ENCODE results near the gene PDIK1L. TPM values are rescaled to one million over a fixed set of nuclear protein-coding genes. Genes with fewer than 3 reads are reported as not detected.
A peak's percentile ranks its signal among the peaks of the same experiment; 100 is the strongest.

PDIK1L gene
- total RNA-seq, 1 donor, result 6.5 TPM

DNA sequence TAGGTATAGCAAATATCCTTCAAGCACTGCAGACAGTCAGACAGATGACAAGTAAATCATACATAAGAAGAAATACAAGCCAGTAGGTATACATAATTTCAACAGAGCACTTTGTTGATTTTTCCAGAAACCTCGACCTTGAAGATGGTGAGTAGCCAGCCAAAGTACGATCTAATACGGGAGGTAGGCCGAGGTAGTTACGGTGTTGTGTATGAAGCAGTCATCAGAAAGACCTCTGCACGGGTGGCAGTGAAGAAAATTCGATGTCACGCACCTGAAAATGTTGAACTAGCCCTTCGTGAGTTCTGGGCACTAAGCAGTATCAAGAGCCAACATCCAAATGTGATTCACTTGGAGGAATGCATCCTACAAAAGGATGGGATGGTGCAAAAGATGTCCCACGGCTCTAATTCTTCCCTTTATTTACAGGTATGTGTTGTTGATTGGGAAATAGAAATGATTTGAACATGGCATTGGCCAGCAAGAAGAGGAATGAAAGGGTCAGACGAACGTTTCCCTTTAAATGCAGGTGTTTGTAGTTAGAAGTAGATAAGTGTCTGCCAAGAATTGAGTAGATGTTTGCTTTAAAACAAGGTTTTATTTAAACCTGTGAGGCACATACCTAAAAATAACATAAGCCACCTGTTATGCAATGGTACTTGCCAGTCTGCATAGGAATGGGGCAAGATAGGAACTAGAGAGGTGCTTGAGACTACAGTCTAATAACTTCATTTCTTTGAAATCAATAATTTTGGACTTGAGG, 2.7 kb downstream of the PDIK1L start:
- Histone ChIP-seq H4K20me1 (ENCODE audit: insufficient read depth, low read length) (no peaks in the 10 kb centered on the region), H3K79me2 (ENCODE audit: insufficient read depth, low read length) (peaks cover 27% of the 10 kb centered on the region), H3K9me3 (ENCODE audit: low read depth, low read length) (no peaks in the 10 kb centered on the region), H3K4me3 (ENCODE audit: insufficient read depth, low read length) (no peak overlapping the region), H3K4me1 (ENCODE audit: insufficient read depth, low read length) (peaks cover 15% of the 10 kb centered on the region), H3K27me3 (ENCODE audit: insufficient read depth, low read length) (no peaks in the 10 kb centered on the region), H3K36me3 (ENCODE audit: insufficient read depth, low read length) (peaks cover 13% of the 10 kb centered on the region), H2AFZ (ENCODE audit: low read length) (no peak overlapping the region), H3K4me2 (ENCODE audit: insufficient read depth, low read length) (no peak overlapping the region), H3K27ac (ENCODE audit: low read depth, low read length) (no peak overlapping the region)
- DNase-seq (ENCODE audit: insufficient read length, low spot score, missing footprints), result peak; percentile 25
- TF ChIP-seq, protein P1, sequence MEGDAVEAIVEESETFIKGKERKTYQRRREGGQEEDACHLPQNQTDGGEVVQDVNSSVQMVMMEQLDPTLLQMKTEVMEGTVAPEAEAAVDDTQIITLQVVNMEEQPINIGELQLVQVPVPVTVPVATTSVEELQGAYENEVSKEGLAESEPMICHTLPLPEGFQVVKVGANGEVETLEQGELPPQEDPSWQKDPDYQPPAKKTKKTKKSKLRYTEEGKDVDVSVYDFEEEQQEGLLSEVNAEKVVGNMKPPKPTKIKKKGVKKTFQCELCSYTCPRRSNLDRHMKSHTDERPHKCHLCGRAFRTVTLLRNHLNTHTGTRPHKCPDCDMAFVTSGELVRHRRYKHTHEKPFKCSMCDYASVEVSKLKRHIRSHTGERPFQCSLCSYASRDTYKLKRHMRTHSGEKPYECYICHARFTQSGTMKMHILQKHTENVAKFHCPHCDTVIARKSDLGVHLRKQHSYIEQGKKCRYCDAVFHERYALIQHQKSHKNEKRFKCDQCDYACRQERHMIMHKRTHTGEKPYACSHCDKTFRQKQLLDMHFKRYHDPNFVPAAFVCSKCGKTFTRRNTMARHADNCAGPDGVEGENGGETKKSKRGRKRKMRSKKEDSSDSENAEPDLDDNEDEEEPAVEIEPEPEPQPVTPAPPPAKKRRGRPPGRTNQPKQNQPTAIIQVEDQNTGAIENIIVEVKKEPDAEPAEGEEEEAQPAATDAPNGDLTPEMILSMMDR (IDR thresholded peaks at IDR 0.05; ENCODE audit: extremely low read depth, low read depth, low read length), result no peak

DNA sequence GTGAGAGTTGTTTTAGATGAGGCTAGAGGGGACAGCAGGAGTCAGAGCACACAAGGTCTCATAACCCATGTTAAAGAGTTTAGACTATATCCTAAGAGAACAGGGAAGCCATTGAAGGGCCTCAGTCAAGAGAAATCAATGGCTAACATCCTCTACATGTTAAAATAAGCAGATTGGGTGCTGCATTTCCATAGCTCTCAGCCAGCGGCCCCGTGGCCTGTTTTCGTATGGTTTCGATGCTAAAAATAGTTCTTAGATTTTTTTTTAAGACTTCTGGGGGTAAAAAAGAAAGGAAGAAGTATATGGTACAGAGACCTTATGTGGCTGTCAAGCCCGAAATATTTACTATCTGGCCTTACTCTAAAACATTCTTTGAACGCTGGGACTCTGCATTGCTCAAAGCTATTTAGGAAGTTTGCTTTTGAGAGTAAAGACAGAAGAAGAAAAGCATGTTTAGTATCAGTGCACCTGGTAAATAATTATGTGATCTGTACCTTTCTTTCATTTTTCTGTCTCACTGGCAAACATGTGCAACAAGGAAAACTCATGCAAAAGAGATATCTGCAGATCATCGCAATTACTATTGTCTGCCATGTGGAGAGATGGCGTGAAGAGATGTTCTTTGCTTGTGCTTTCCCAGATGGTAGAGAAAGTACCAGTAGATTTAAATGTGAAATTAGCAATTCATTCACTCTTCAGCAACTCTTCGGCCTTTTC, 8.4 kb downstream of the PDIK1L start:
- H3K36me3 ChIP-seq (ENCODE audit: insufficient read depth, low read length), result peaks cover 4% of the 10 kb centered on the region
- H3K9me3 ChIP-seq (ENCODE audit: low read depth, low read length), result no peaks in the 10 kb centered on the region
- H2AFZ ChIP-seq (ENCODE audit: low read length), result no peak overlapping the region
- no peak overlapping the region for H3K27ac ChIP-seq (ENCODE audit: low read depth, low read length)
- H3K27me3 ChIP-seq (ENCODE audit: insufficient read depth, low read length), result no peaks in the 10 kb centered on the region
- H3K79me2 ChIP-seq (ENCODE audit: insufficient read depth, low read length), result peaks cover 3% of the 10 kb centered on the region
- DNase-seq (ENCODE audit: insufficient read length, low spot score, missing footprints), result no peak
- H3K4me1 ChIP-seq (ENCODE audit: insufficient read depth, low read length), result peaks cover 21% of the 10 kb centered on the region
- no peak overlapping the region for H3K4me2 ChIP-seq (ENCODE audit: insufficient read depth, low read length)
- no peaks in the 10 kb centered on the region for H4K20me1 ChIP-seq (ENCODE audit: insufficient read depth, low read length)
- TF ChIP-seq, protein P1 (IDR thresholded peaks at IDR 0.05; ENCODE audit: extremely low read depth, low read depth, low read length), result no peak
- no peak overlapping the region for H3K4me3 ChIP-seq (ENCODE audit: insufficient read depth, low read length)

DNA sequence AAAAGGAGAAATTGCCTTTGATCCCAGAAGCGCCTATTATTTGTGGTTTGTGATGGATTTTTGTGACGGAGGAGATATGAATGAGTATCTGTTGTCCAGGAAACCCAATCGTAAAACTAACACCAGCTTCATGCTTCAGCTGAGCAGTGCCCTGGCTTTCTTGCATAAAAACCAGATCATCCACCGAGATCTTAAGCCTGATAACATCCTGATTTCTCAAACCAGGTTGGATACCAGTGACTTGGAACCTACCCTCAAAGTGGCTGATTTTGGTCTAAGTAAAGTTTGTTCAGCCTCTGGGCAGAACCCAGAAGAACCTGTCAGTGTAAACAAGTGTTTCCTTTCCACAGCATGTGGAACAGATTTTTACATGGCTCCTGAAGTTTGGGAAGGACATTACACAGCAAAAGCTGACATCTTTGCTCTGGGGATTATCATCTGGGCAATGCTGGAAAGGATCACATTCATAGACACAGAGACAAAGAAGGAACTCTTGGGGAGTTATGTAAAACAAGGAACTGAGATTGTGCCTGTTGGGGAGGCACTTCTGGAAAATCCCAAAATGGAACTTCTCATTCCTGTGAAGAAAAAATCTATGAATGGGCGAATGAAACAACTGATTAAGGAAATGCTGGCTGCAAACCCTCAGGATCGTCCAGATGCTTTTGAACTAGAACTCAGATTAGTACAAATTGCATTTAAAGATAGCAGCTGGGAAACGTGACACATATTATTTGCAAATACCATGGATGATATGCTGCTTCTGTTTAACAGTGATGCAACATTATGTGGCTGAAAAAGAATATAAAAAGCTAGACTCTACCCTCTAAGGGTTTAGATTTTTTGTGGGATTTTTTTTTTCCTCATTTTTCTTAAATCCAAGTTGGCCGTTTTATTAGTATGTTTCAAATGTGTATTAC, 10.5 kb downstream of the PDIK1L start:
- Histone ChIP-seq H2AFZ (ENCODE audit: low read length) (no peak overlapping the region), H3K27me3 (ENCODE audit: insufficient read depth, low read length) (no peaks in the 10 kb centered on the region), H4K20me1 (ENCODE audit: insufficient read depth, low read length) (no peaks in the 10 kb centered on the region), H3K27ac (ENCODE audit: low read depth, low read length) (peak overlapping the region; percentile 47), H3K79me2 (ENCODE audit: insufficient read depth, low read length) (peaks cover 3% of the 10 kb centered on the region), H3K4me2 (ENCODE audit: insufficient read depth, low read length) (no peak overlapping the region), H3K36me3 (ENCODE audit: insufficient read depth, low read length) (peaks cover 3% of the 10 kb centered on the region), H3K4me3 (ENCODE audit: insufficient read depth, low read length) (no peak overlapping the region), H3K9me3 (ENCODE audit: low read depth, low read length) (no peaks in the 10 kb centered on the region), H3K4me1 (ENCODE audit: insufficient read depth, low read length) (peaks cover 34% of the 10 kb centered on the region)
- TF ChIP-seq, protein P1 (IDR thresholded peaks at IDR 0.05; ENCODE audit: extremely low read depth, low read depth, low read length), result no peak
- no peak for DNase-seq (ENCODE audit: insufficient read length, low spot score, missing footprints)

Data from osteoblast (primary cell).